DMS53 treated with DMSO at 0.1 percent for 48 hours (cell line): ENCODE data around the gene RAET1L.
"Not testable (repeated sequence)": the region's sequence is repeated elsewhere in the genome, so short reads cannot be mapped to it uniquely, and the experiment has no call there.

ENCODE experiments used
- DNase-seq: peaks from one replicate; lab custom pipeline; 2025; ENCODE audit not compliant: unreplicated experiment; lab: John Stamatoyannopoulos, UW

RAET1L gene

DNA sequence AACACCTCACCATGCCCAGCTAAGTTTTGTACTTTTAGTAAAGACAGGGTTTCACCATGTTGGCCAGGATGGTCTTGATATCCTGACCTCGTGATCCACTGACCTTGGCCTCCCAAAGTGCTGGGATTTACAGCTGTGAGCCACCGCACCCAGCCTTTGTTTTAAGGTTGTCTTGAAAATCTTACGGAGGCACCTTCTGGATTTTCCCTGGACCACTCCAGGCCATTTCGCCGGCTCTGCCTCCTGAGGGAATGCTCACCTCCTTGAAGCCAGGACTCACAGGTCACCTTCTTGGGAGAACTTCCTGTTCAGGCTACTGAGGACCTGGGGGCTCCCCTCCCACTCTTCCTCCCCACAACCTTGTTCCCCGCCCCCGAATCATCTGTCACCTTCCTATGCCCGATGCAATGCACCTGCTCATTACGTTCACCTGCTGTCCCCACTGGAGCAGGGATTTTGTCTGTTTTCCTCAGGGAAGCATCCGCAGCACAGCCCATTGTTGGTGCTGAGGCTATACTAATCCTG lies 19.4 kb upstream of the RAET1L start:
- DNase-seq, result no peak

DNA sequence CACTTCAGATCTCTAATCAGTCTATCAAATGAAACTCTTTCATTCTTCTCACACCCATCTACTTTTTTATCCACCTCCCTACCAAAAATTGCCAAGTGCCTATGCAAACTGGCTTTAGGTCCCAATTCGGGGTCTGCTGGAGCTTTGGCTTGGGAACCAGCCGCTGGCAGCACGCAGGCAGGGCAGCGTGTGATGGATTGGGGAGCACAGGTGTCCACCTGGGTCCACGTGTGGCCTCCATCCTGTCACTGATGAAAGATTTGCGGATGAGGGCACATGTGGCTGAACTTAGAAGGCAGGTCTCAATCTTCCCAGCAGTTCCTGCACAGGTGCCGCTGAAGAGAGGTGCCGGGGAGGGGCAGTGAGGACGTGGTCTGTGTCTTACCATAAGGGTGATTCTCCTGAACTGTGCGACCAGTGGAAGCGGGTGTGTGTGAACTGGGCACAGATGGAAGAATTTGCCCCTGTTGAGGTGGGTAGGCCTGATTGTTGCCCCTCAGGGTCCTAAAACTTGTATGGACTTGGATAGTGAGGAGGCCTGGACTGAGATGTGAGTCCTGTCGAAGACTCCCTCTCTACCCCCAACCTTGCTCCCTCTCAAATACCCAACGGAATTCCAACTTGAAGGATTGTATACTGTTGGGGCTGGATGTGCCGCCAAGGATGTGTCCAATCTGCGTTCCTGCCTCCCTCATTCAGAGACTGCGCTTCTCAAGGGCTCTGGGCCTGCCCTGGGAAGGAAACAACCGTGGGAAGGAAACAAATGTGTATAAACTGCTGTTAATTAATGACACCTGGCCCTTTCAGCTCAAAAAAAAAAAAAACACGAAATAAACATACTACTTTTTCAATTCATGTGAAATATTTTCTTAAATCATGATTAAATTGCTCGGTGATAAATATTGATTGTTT lies 18.4 kb upstream of the RAET1L start:
- no peak for DNase-seq

DNA sequence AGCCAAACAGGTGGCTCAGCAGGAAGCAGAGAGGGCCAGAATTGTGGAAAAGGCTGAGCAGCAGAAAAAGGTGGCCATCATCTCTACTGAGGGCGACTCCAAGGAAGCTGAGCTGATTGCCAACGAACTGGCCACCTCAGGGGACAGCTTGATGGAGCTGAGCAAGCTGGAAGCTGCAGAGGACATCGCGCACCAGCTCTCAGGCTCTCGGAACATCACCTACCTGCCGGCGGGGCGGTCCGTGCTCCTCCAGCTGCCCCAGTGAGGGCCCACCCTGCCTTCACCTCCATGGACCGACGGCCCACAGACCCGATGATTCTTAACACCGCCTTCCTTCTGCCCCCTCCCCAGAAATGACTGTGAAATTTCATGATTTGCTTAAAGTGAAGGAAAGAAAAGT lies 17.8 kb upstream of the RAET1L start:
- DNase-seq, result no peak

DNA sequence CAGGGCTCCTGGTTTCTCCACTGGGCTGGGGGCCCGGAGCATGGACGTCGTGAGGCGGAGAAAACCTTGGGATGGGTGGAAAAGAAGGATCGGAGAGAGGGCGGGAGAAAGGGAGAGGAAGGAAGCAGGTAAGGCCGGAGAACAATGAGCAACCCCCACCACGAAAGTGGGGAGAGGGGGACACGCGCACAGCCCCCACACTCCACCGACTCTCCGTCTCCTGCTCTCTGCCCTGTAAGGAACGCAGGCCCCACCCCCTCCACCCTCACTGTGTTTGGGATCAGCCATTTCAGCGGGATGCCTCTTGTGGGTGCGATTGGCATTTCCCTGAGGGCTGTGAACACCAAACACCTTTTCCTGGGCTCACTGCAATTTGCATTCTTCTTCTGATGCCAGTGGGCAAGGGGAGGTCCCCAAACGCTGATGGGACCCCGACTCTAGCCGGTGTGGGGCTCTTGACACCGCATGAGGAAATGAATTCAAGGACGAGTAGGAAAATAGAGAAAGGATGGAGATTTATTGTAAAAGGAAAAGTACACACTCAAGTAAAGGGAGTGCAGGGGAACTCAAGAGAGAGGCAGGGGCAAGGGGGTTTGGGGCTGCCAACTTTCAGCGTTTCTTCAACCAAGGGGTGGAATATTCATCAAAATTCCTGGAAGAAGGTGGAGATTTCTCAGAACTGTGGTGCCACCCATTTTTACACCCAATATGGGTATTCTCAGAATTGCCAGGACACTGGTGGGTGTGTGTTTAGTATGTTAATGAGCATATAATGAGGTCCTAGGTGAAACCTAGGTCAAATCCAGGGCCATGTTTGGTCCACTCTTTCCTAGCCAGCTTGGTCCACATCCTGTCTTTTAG lies 13.1 kb upstream of the RAET1L start:
- DNase-seq, result no peak

- DNase-seq, result no peak
Measured at GRCh38 chr6:150037526-150038201, 12.3 kb upstream of the RAET1L start.

- no peak for DNase-seq
Measured at GRCh38 chr6:150036081-150036480, 10.7 kb upstream of the RAET1L start.

DNA sequence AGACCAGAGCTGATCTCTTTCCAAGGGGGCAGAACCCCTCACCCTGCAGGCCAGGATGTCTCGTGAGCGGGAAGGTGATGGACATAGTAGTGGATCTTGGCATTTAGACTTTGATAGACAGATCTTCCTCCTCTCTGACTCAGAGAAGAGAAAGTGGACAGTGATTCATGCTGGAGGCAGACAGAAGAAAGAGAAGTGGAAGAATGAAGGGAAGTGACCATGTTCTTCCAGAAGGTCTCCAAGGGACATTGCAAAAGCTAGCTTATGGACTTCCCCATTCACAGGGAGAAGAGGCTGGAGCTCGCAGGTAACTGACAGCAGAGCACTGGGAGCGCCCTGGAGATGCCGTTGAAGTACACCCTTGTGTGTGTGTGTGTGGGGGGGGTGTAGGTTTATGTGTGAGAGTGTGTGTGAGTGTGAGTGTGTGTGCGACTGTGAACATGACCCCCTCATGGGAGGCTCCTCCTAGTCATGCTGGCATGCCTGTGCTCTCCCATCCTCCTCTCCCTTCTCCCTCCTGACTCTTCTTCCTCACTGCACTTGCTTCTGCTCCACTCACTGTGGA lies 8.0 kb upstream of the RAET1L start:
- DNase-seq, result no peak

DNA sequence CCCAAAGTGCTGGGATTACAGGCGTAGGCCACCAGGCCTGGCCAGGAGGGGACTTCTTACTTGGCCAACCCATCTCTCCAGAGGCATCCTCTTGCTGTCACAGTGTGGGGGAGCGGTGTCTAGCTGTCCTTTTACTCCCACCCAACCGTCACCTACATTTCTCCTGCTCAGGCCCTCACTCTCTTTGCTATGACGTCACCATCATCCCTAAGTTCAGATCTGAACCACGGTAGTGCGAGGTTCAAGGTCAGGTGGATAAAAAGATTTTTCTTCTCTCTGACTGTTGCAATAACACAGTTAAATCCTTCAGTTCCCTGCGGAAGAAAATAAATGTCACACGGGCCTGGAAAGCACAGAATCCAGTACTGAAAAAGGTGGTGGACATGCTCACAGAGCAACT lies 7.3 kb upstream of the RAET1L start:
- DNase-seq, result no peak

GRCh38 chr6:150030611-150031010 lies 5.3 kb upstream of the RAET1L start:
- no peak for DNase-seq

GRCh38 chr6:150029749-150030148 lies 4.4 kb upstream of the RAET1L start:
- DNase-seq, result no peak

- DNase-seq, result no peak
Measured at GRCh38 chr6:150029276-150029675, 3.9 kb upstream of the RAET1L start.

GRCh38 chr6:150028799-150029198 lies 3.5 kb upstream of the RAET1L start:
- no peak for DNase-seq

- DNase-seq, result no peak
Measured at GRCh38 chr6:150027806-150028565, 2.7 kb upstream of the RAET1L start.

GRCh38 chr6:150026976-150027805 lies 1.9 kb upstream of the RAET1L start:
- no peak for DNase-seq

DNA sequence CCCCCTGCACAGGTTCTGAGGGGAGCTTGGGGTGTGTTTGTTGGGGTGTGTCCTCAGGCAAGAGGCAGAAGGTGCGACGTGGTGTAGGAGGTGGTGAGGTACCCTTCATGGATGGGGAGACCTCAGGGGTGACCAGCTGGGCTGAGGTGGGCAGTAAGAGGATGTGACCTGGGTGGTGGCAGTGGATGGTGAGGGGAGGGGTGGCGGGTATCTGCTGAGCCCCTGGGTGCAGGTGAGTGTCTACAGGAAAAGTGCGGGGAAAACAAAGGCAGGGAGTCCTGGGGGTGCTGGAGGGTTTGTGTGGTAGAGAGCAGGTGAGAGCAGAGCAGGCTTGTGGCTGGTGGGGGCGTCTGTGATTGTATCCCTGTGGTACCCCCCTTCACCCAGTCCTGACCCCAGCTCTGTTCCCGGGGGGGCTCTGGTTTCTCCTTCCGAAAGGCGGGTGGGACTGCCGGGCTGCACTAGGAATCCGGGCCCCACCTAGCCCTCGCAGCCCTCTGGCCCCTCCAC lies 631 bp downstream of the RAET1L start:
- DNase-seq, result no peak

GRCh38 chr6:150024021-150024420 lies 1.3 kb downstream of the RAET1L start:
- not testable (repeated sequence) for DNase-seq

DNA sequence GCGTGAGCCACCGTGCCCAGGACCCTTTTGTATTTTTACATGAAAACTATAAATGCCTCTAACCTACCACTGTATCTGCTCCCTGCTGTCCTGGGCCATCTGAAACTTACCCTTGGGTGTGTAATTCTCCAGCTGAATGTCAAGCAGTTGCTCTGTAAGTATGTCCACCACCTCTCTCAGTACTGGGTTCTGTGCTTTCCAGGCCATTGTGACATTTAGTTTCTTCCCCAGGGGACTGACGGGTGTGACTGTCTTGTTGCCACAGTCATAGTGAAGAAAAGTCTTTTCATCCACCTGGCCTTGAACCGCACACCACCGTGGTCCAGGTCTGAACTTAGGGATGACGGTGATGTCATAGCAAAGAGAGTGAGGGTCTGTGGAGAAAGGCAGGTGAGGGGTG lies 3.5 kb downstream of the RAET1L start:
- not testable (repeated sequence) for DNase-seq

DNA sequence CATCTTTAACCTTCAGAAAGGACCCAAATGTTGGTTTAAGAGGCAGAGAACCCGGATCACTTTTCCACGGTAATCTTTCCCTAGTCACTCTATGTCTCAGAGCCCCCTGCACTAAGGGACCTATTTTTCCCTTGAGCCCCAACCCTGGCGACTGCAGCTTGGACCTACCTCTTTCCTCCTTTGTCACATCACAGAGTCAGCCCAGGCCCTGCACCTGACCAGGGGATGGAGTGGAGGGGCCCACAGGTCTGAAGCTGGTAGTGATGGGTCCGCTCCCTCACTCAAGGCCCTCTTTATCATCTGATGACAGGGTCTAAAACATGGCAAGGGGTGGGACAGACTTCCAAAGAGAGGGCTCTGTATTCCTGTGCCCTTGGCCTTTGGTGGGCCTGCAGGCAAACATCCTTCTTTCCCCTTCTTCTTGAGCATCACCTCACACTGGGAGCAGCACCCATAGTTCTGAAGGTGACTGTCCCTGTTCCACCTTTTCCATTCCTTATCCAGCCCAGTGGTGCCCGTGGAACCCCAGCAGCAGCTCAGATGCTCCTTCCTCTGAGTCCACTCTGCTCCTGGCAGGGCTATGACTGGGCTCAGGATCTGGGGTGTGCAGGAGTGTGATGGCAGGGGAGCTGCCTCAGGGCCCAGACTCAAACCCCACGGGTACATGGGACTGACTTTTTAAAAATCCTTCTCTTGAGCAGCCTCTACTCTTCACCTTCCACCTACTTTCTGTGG lies 6.3 kb downstream of the RAET1L start:
- DNase-seq, result no peak
